ENCODE measurements around the gene UBXN6. TPM values are rescaled to one million over a fixed set of nuclear protein-coding genes. Genes with fewer than 3 reads are reported as not detected.

The UBXN6 gene
- total RNA-seq, 2 donors from 2014 or later = 31.1 to 42.4 TPM

GRCh38 chr19:4432918-4433506 is 24.6 kb downstream of the UBXN6 start:
- Mint-ChIP-seq H3K36me3 (peaks cover 37 to 46% of the 10 kb centered on the region in 2 donors), H3K9me3 (no peaks in the 10 kb centered on the region), H3K27ac (no peak overlapping the region)
- DNase-seq (ENCODE audit: low spot score in 2 of 2) (no peak), ATAC-seq (no peak)

DNA sequence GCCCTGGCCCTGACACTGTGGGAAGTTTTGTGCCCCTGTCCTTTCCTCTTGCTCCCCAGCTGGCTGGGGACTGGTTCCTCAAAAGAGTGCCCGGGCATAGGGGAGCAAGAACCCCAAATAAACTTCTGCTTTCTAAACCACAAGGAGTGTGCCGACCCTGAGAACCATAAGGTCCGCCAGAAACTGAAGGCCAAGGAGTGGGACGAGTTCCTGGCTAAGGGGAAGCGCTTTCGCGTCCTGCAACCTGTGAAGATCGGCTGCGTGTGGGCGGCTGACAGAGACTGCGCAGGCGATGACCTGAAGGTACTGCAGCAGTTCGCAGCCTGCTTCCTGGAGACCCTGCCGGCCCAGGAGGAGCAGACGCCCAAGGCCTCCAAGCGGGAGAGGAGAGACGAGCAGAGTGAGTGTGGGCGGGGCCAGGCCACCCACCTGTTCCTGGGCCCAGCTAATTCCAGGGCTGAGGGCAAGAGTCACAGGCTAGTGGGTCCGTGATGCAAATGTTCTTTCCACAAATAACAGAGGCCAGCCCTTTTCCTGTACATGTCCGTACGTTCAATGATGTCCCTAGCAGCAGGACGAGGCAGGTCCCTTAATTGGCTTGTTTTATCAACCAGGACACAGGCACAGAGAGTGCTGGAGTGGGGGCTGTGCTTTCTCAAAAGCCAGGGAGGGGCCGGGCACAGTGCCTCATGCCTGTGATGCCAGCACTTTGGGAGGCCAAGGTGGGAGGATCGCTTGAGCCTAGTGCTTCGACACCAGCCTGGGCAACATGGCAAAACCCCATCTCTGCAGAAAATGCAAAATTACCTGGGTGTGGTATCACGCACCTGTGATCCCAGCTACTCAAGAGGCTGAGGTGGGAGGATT is 25.6 kb downstream of the UBXN6 start:
- DNase-seq (ENCODE audit: low spot score in 2 of 2) = no peak
- no peak for ATAC-seq
- Mint-ChIP-seq H3K9me3 (no peaks in the 10 kb centered on the region), H3K27ac (peak overlapping the region; percentile 39 to 60), H3K36me3 (peaks cover 37 to 46% of the 10 kb centered on the region in 2 donors)

- Mint-ChIP-seq H3K36me3 (peaks cover 37 to 46% of the 10 kb centered on the region in 2 donors), H3K9me3 (no peaks in the 10 kb centered on the region), H3K27ac (peak overlapping the region; percentile 39 to 60)
- DNase-seq (ENCODE audit: low spot score in 2 of 2) = no peak
- no peak for ATAC-seq
Observed at GRCh38 chr19:4431296-4431695, 26.3 kb downstream of the UBXN6 start.

- Mint-ChIP-seq H3K9me3 (no peaks in the 10 kb centered on the region), H3K27ac (peak overlapping the region in 1 of 2 donors; percentile 10), H3K36me3 (peaks cover 41 to 50% of the 10 kb centered on the region in 2 donors)
- ATAC-seq (no peak), DNase-seq (ENCODE audit: low spot score in 2 of 2) (no peak)
Observed at GRCh38 chr19:4430760-4431159, 26.8 kb downstream of the UBXN6 start.

DNA sequence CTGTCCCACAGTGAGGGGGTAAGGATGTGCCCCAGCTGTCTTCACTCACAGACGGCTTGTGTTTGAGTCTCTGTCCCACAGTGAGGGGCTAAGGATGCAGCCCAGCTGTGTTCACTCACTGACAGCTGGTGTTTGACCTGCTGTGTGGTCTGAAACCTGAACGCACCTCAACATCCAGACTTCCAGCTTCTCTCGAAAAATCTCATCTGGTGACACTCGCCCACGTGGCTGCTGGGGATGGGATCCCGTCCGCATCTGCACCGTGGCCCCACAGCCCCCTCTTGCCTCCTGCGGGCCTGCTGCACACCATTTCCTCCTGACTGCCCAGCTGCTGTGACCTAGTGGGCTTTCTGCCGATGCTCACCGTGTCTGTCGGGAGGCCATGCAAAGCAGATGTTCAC is 27.8 kb downstream of the UBXN6 start:
- no peak for ATAC-seq
- no peak for DNase-seq (ENCODE audit: low spot score in 2 of 2)
- Mint-ChIP-seq H3K27ac (no peak overlapping the region), H3K9me3 (no peaks in the 10 kb centered on the region), H3K36me3 (peaks cover 43 to 50% of the 10 kb centered on the region in 2 donors)

DNA sequence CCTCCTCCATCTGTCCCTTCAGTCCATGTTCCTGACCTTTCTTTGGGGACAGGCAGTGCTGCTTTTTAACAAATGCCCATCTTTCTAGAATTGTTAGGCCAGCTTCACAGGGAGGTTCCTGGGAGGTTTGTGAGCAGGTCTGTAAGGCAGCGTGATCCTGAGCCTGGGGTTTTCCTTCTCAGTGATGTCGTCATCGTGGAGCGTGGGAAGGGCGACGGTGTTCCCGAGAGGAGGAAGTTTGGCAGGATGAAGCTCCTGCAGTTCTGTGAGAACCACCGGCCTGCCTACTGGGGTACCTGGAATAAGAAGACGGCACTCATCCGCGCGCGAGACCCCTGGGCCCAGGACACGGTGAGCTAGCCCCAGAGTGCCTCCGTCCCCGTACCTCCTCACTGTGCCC is 28.3 kb downstream of the UBXN6 start:
- ATAC-seq = no peak
- peaks cover 40 to 46% of the 10 kb centered on the region in 2 donors for H3K36me3 Mint-ChIP-seq
- DNase-seq (ENCODE audit: low spot score in 2 of 2) = no peak
- H3K27ac Mint-ChIP-seq = peak overlapping the region in 1 of 2 donors; percentile 81
- H3K9me3 Mint-ChIP-seq = no peaks in the 10 kb centered on the region

GRCh38 chr19:4428326-4428975 is 29.1 kb downstream of the UBXN6 start:
- ATAC-seq = no peak
- Mint-ChIP-seq H3K27ac (peak overlapping the region in 1 of 2 donors; percentile 81), H3K9me3 (no peaks in the 10 kb centered on the region), H3K36me3 (peaks cover 45 to 53% of the 10 kb centered on the region in 2 donors)
- no peak for DNase-seq (ENCODE audit: low spot score in 2 of 2)

DNA sequence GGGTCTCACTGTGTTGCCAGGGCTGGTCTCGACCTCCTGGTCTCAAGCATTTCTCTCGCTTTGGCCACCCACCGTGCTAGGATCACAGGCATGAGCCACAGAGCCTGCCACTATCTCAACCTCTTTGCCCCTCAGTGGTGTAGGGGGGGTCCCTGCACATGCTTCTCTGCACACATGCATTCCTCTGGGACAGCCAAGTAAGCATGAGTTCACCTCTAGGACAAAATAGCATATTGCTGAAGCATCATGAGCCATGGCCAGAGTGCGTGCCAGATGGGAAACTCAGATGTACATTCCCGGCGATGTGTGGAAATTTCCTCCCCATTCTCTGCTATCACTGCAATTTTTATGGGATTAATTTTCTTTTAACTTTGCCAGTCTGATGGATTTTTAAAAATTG is 32.1 kb downstream of the UBXN6 start:
- H3K27ac Mint-ChIP-seq = no peak overlapping the region
- DNase-seq (ENCODE audit: low spot score in 2 of 2) (no peak), ATAC-seq (no peak)
- H3K36me3 Mint-ChIP-seq = peaks cover 28 to 37% of the 10 kb centered on the region in 2 donors
- no peaks in the 10 kb centered on the region for H3K9me3 Mint-ChIP-seq

GRCh38 chr19:4423416-4424126 is 34.0 kb downstream of the UBXN6 start:
- peak overlapping the region; percentile 62 to 88 for H3K27ac Mint-ChIP-seq
- H3K9me3 Mint-ChIP-seq = no peaks in the 10 kb centered on the region
- ATAC-seq (no peak), DNase-seq (ENCODE audit: low spot score in 2 of 2) (no peak)
- peaks cover 20 to 24% of the 10 kb centered on the region in 2 donors for H3K36me3 Mint-ChIP-seq

- Mint-ChIP-seq H3K9me3 (no peaks in the 10 kb centered on the region), H3K36me3 (peaks cover 6 to 10% of the 10 kb centered on the region in 2 donors), H3K27ac (no peak overlapping the region)
- no peak for DNase-seq (ENCODE audit: low spot score in 2 of 2)
- no peak for ATAC-seq
Observed at GRCh38 chr19:4416268-4416667, 41.3 kb downstream of the UBXN6 start.

GRCh38 chr19:4415352-4415751 is 42.2 kb downstream of the UBXN6 start:
- Mint-ChIP-seq H3K36me3 (peaks cover 6 to 10% of the 10 kb centered on the region in 2 donors), H3K27ac (no peak overlapping the region), H3K9me3 (no peaks in the 10 kb centered on the region)
- no peak for ATAC-seq
- DNase-seq (ENCODE audit: low spot score in 2 of 2) = no peak

GRCh38 chr19:4414800-4415321 is 42.7 kb downstream of the UBXN6 start:
- Mint-ChIP-seq H3K27ac (peak overlapping the region in 1 of 2 donors; percentile 69), H3K36me3 (peaks cover 4 to 8% of the 10 kb centered on the region in 2 donors), H3K9me3 (no peaks in the 10 kb centered on the region)
- DNase-seq (ENCODE audit: low spot score in 2 of 2) (no peak), ATAC-seq (no peak)

DNA sequence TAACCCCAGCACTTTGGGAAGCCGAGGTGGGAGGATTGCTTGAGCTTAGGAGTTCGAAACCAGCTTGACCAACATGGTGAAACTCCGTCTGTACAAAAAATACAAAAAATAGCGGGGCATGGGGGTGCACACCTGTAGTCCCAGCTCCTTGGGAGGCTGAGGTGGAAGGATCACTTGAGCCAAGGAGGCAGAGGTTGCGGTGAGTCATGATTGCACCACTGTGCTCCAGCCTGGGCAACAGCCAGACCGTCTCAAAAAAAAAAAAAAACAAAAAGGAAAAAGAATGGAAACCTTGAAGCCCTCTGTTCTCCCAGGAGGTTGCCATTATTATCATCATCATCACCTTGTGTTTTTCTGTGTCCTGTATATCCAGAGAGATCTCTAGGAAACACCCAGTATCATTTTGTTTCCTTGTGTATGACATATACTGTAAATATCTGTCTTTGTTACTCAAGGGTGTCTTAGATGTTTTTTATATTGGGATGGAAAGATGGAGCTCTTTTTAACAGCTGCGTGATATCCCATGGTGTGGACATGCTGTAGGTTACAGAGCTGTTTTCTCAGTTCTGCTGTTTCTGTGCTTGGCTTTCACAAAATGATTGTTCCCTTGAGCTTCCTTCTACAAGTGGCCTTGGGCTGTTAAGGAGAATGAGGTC is 43.3 kb downstream of the UBXN6 start:
- Mint-ChIP-seq H3K27ac (no peak overlapping the region), H3K9me3 (no peaks in the 10 kb centered on the region), H3K36me3 (peaks cover 5 to 6% of the 10 kb centered on the region in 2 donors)
- DNase-seq (ENCODE audit: low spot score in 2 of 2) (no peak), ATAC-seq (no peak)

DNA sequence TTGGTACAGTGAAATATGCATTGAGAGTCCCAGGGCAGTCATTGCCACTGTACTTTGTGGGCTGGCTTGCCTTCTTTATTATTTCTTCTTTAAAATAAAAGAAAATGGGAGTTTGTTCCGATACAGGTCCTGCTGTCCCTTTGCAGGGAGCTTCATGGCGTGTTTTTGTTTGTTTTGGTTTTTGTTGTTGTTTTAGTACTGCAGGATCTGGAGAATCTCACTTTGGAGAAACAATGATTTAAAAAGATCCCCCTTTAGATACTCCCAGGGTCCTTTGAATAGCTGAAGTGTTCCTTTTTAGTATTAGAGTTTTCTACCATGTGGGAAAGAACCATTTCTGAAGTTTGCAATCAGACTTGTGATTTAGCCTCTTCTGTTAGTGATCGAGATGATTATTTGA is 44.0 kb downstream of the UBXN6 start:
- DNase-seq (ENCODE audit: low spot score in 2 of 2) (no peak), ATAC-seq (no peak)
- no peaks in the 10 kb centered on the region for H3K9me3 Mint-ChIP-seq
- H3K27ac Mint-ChIP-seq = no peak overlapping the region
- peaks cover 12% of the 10 kb centered on the region in 2 donors for H3K36me3 Mint-ChIP-seq

- H3K27ac Mint-ChIP-seq = peak overlapping the region in 1 of 2 donors; percentile 62
- no peak for ATAC-seq
- no peak for DNase-seq (ENCODE audit: low spot score in 2 of 2)
- H3K9me3 Mint-ChIP-seq = no peaks in the 10 kb centered on the region
- peaks cover 19 to 29% of the 10 kb centered on the region in 2 donors for H3K36me3 Mint-ChIP-seq
Observed at GRCh38 chr19:4409123-4409933, 48.3 kb downstream of the UBXN6 start.
